Keratinocyte (primary cell): ENCODE measurements around the gene MCF2L2. TPM values are rescaled to one million over a fixed set of nuclear protein-coding genes. Genes with fewer than 3 reads are reported as not detected.

Experiments
- DNase-seq: peaks from one replicate; pipeline ENCODE4 v3.0.0-alpha.2; 2011; ENCODE audit warnings: low read depth, missing footprints, low spot score
- FAIRE-seq: peaks from 2 replicates; lab custom pipeline; 2011; peaks lifted over from hg19 to GRCh38; lab: Jason Lieb, UNC
- H2AFZ ChIP-seq: 2 replicates; pipeline ENCODE4 v1.6.0; 2012; ENCODE audit warnings: low read length, control low read depth, inconsistent platforms; ENCODE audit not compliant: control insufficient read depth
- H3K27ac ChIP-seq: 2 replicates; pipeline ENCODE4 v1.5.1; 2011; ENCODE audit warnings: low read length; ENCODE audit not compliant: control insufficient read depth, insufficient read depth
- H3K27me3 ChIP-seq: 3 replicates; pipeline ENCODE4 v1.6.0; 2011; ENCODE audit warnings: low read length; ENCODE audit not compliant: control insufficient read depth, insufficient read depth; ENCODE audit errors: extremely low read depth
- H3K36me3 ChIP-seq, 2 experiments: 2 replicates in 1 of 2; 3 replicates in 1 of 2; pipeline ENCODE4 v1.5.1; 2011; ENCODE audit warnings: low read length in 2 of 2, mild to moderate bottlenecking in 1 of 2; ENCODE audit not compliant: control insufficient read depth in 2 of 2, insufficient read depth in 2 of 2; ENCODE audit errors: extremely low read depth in 1 of 2
- H3K4me1 ChIP-seq: 3 replicates; pipeline ENCODE4 v1.5.1; 2011; ENCODE audit warnings: low read length; ENCODE audit not compliant: control insufficient read depth, insufficient read depth; ENCODE audit errors: extremely low read depth
- H3K4me2 ChIP-seq: 3 replicates; pipeline ENCODE4 v1.6.0; 2011; ENCODE audit warnings: low read depth, low read length; ENCODE audit not compliant: control insufficient read depth, insufficient read depth; ENCODE audit errors: extremely low read depth
- H3K4me3 ChIP-seq, 3 experiments: fragments of 200-600 bp in 1 of 3; sonication (generic) in 1 of 3; 2 replicates in 2 of 3; 3 replicates in 1 of 3; pipeline ENCODE4 v1.5.1; 2011 to 2016; ENCODE audit warnings: low read length in 3 of 3, mild to moderate bottlenecking in 3 of 3, control low read depth in 2 of 3, inconsistent platforms in 1 of 3, low read depth in 1 of 3, mixed read lengths in 1 of 3, mixed run types in 1 of 3, moderate library complexity in 1 of 3; ENCODE audit not compliant: control insufficient read depth in 2 of 3, insufficient read depth in 2 of 3; ENCODE audit errors: extremely low read depth in 1 of 3
- H3K79me2 ChIP-seq: 2 replicates; pipeline ENCODE4 v1.6.0; 2012; ENCODE audit warnings: low read length; ENCODE audit not compliant: control insufficient read depth, insufficient read depth
- H3K9ac ChIP-seq: 3 replicates; pipeline ENCODE4 v1.6.0; 2011; ENCODE audit warnings: low read length; ENCODE audit not compliant: control insufficient read depth, insufficient read depth; ENCODE audit errors: extremely low read depth
- H3K9me1 ChIP-seq: 3 replicates; pipeline ENCODE4 v1.6.0; 2011; ENCODE audit warnings: low read length; ENCODE audit not compliant: control insufficient read depth, insufficient read depth; ENCODE audit errors: extremely low read depth
- H3K9me3 ChIP-seq: 2 replicates; pipeline ENCODE4 v1.5.1; 2012; ENCODE audit warnings: low read depth, low read length; ENCODE audit not compliant: control insufficient read depth
- H4K20me1 ChIP-seq: 3 replicates; pipeline ENCODE4 v1.6.0; 2011; ENCODE audit warnings: low read length; ENCODE audit not compliant: control insufficient read depth, insufficient read depth; ENCODE audit errors: extremely low read depth
- EZH2 ChIP-seq: IDR thresholded peaks from one replicate; pipeline ENCODE4 v1.6.1; 2012; ENCODE audit warnings: inconsistent platforms, mild to moderate bottlenecking, low read length, moderate library complexity
- dilution Hi-C: fragments of 300-500 bp; cut with MboI; formaldehyde crosslinking; loops from one replicate; pipeline ENCODE4 v1.7.0; 2020; ENCODE audit warnings: low sequenced_read_pairs; ENCODE audit not compliant: extremely low pct_ligation_motif_present
- polyA plus RNA-seq, 5 experiments: library from polyadenylated mRNA; depleted of rRNA in 3 of 5; stranded (reverse) in 3 of 5; stranded (forward) in 1 of 5; unstranded in 1 of 5; fragments of >200 nt; gene quantifications; 1 replicate in 1 of 5; 2 replicates in 3 of 5; 3 replicates in 1 of 5; pipeline versions ENCODE4 v1.2.1 to v1.2.3, GENCODE V29; 2011 to 2012; ENCODE audit warnings: missing spikeins in 2 of 5, low read depth in 1 of 5, low replicate concordance in 1 of 5
- TF ChIP-seq, protein P1 (sequence below), 3 experiments: IDR thresholded peaks in 1 of 3; conservative IDR thresholded peaks in 1 of 3; optimal IDR thresholded peaks in 1 of 3; 2 replicates in 2 of 3; 3 replicates in 1 of 3; pipeline versions ENCODE3 to v1.5.1; 2011; ENCODE audit warnings: low read length in 3 of 3, mild to moderate bottlenecking in 3 of 3, moderate library complexity in 2 of 3, control low read depth in 1 of 3, inconsistent platforms in 1 of 3; ENCODE audit not compliant: insufficient read depth in 2 of 3; ENCODE audit errors: extremely low read depth in 1 of 3

The MCF2L2 gene
- polyA plus RNA-seq, 1 donor (not counting 4 experiments of a cell fraction or from before 2014, with no cell fraction given), result 0.26 TPM

DNA sequence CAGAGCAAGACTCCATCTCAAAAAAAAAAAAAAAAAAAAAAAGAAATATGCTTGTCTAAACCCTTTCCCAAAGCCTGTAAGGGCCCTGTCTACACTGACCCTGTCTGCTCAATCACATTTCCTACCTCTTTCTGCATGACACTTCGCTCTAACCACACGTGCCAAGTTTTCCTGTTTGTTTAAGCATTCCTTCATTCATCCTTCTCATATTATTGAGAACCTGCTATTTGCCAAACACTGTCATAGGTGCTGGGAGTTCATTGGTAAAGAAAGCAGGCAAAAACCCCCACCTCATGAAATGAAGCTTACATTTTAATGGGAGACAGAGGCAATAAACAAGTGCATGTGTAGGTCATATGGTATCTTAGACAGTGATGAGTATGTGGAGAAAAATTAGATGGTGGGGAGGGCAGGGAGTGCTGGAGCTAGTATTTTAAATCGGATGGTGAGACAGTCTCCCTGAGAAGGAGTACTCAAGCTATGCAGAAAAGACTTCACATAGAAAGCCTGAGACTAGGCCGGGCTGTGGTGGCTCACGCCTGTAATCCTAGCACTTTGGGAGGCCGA, 127.3 kb downstream of the MCF2L2 start:
- no peaks in the 10 kb centered on the region for H3K79me2 ChIP-seq
- H3K27ac ChIP-seq, result no peak overlapping the region
- no peak overlapping the region for H3K4me3 ChIP-seq
- dilution Hi-C loops, result no loop called here
- no peaks in the 10 kb centered on the region for H4K20me1 ChIP-seq
- H3K27me3 ChIP-seq, result no peaks in the 10 kb centered on the region
- TF ChIP-seq, protein P1, sequence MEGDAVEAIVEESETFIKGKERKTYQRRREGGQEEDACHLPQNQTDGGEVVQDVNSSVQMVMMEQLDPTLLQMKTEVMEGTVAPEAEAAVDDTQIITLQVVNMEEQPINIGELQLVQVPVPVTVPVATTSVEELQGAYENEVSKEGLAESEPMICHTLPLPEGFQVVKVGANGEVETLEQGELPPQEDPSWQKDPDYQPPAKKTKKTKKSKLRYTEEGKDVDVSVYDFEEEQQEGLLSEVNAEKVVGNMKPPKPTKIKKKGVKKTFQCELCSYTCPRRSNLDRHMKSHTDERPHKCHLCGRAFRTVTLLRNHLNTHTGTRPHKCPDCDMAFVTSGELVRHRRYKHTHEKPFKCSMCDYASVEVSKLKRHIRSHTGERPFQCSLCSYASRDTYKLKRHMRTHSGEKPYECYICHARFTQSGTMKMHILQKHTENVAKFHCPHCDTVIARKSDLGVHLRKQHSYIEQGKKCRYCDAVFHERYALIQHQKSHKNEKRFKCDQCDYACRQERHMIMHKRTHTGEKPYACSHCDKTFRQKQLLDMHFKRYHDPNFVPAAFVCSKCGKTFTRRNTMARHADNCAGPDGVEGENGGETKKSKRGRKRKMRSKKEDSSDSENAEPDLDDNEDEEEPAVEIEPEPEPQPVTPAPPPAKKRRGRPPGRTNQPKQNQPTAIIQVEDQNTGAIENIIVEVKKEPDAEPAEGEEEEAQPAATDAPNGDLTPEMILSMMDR (optimal IDR thresholded peaks at IDR 0.05 in 1 of 3, IDR thresholded peaks at IDR 0.05 in 1 of 3, conservative IDR thresholded peaks at IDR 0.05 in 1 of 3; ENCODE audit: extremely low read depth in 1 of 3, insufficient read depth in 2 of 3, low read length in 3 of 3), result no peak
- no peak for TF ChIP-seq EZH2
- no peaks in the 10 kb centered on the region for H3K36me3 ChIP-seq
- no peak overlapping the region for H3K4me2 ChIP-seq
- peaks cover 20% of the 10 kb centered on the region for H3K4me1 ChIP-seq
- H3K9me1 ChIP-seq, result no peaks in the 10 kb centered on the region
- FAIRE-seq (no peak), DNase-seq (no peak)
- H3K9me3 ChIP-seq, result no peaks in the 10 kb centered on the region
- no peak overlapping the region for H3K9ac ChIP-seq
- no peak overlapping the region for H2AFZ ChIP-seq

DNA sequence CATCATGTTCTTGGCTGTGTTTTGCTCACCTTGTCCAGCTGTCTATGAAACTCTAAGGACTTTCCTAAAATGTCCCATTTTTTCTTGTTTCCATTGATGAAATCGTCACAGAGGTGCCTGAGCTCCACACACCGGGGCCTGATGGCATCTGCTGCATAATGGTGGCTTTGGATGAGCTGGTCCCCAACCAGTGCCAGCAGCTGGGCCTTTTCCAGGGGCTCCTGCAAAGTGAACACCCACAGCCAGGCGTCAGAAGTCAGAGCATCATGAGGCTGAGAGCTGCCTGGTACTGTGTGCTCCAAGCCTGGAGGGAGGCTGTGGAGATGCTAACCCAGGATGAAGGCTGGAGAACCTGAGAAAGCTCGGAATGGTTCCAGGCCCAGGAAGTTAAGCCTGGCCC, 128.4 kb downstream of the MCF2L2 start:
- H3K9ac ChIP-seq, result no peak overlapping the region
- no peaks in the 10 kb centered on the region for H3K9me3 ChIP-seq
- FAIRE-seq (no peak), DNase-seq (no peak)
- H2AFZ ChIP-seq, result no peak overlapping the region
- no peak overlapping the region for H3K4me2 ChIP-seq
- no peak overlapping the region for H3K4me3 ChIP-seq
- H3K4me1 ChIP-seq, result peaks cover 27% of the 10 kb centered on the region
- H3K36me3 ChIP-seq, result no peaks in the 10 kb centered on the region
- no peak overlapping the region for H3K27ac ChIP-seq
- no peaks in the 10 kb centered on the region for H3K79me2 ChIP-seq
- no peaks in the 10 kb centered on the region for H4K20me1 ChIP-seq
- H3K9me1 ChIP-seq, result no peaks in the 10 kb centered on the region
- H3K27me3 ChIP-seq, result no peaks in the 10 kb centered on the region
- no peak for TF ChIP-seq EZH2
- TF ChIP-seq, protein P1 (optimal IDR thresholded peaks at IDR 0.05 in 1 of 3, IDR thresholded peaks at IDR 0.05 in 1 of 3, conservative IDR thresholded peaks at IDR 0.05 in 1 of 3; ENCODE audit: extremely low read depth in 1 of 3, insufficient read depth in 2 of 3, low read length in 3 of 3), result no peak
- dilution Hi-C loops, result no loop called here
